GM04503 (cell line): Measurements from ENCODE around the gene TOMM20.
A peak's percentile ranks its signal among the peaks of the same experiment; 100 is the strongest.
"Not testable (repeated sequence)": the region's sequence is repeated elsewhere in the genome, so short reads cannot be mapped to it uniquely, and the experiment has no call there.

Source experiments
- DNase-seq: peaks from one replicate; pipeline ENCODE4 v3.0.0-alpha.2; 2012; ENCODE audit warnings: low read depth

Gene TOMM20

GRCh38 chr1:235078480-235079381 lies 49.9 kb downstream of the TOMM20 start:
- DNase-seq, result peak; percentile 53

GRCh38 chr1:235077571-235078479 lies 50.8 kb downstream of the TOMM20 start:
- DNase-seq, result peak; percentile 50

GRCh38 chr1:235077163-235077540 lies 51.5 kb downstream of the TOMM20 start:
- no peak for DNase-seq

DNA sequence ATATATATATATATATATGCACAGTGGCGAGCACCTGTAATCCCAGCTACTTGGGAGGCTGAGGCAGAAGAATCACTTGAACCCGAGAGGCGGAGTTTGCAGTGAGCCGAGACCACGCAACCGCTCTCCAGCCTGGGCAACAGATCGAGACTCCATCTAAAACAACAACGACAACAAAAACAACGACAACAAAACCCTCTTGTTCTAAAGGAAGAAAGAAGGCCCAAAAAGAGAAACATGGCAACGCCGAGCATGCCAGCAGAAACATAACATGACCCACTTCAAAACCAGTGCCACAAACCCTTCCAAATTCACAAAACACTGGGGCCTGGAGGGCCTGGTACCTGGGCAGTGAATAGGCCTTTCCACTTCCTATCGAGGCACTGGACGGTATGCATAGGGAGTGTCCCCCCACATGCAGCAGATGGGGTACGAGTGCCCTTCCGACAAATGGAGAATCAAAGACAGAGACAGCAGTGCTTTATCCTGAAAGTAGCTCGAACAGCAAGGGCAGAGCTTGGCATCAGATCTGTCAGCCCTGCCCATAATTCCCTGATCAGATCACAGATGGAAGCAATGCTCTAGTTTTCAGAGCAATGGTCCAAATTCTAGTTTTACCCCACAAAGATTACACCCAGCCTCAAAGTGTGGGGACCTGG lies 52.0 kb downstream of the TOMM20 start:
- DNase-seq, result no peak

DNA sequence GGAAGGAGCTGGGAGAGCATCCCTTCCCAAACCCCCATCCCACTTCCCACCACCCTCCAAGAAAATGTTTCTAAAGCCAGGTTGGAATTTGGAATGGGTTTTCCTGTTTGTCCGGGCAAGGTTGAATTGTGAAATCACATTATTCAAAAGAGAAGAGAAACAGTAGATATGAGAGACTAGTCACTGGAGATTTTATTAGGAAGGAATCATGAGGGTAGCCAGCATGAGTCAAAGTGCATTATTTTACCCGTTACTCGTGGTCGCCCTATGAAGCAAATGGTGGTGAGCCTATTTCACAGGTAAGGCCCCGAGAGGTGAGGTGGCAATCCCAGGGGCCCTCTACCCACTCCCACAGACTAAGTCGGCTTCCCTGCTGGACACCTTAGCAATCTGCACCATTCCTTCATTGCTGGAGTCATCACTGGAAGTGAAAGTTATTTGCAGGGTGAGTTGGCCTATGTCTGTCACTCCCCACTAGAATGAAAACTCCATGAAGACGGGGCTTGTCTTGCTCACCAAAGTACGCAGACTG lies 52.8 kb downstream of the TOMM20 start:
- DNase-seq, result no peak

GRCh38 chr1:235075048-235075776 lies 53.4 kb downstream of the TOMM20 start:
- DNase-seq, result peak; percentile 89

DNA sequence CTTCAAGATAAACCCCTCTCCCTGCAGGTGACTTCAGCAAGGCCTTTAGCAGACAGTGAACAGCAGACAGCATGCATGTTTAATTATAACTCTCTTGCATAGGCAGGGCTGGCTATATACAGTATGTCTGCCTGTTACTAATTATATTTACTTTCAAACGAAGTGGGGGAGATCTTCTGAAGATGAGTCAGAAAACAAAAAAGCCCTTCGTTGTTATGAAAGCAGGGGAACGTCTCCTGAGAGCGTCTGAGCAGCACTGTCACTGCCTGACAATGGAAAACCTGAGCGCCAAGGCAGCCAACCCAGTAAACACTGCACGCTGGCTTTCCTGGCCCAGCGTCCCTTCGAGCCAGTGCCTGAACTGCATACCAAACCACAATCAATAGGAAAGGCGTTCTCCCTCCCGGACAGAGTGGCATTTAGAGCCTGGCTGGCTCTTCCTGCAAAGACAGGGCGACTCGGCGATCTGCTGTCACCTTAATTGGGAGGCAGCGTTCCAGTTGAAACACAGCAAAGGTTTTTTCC lies 54.1 kb downstream of the TOMM20 start:
- peak; percentile 78 for DNase-seq

- DNase-seq, result no peak
Measured at GRCh38 chr1:235073968-235074522, 54.6 kb downstream of the TOMM20 start.

- DNase-seq, result no peak
Measured at GRCh38 chr1:235073331-235073967, 55.2 kb downstream of the TOMM20 start.

DNA sequence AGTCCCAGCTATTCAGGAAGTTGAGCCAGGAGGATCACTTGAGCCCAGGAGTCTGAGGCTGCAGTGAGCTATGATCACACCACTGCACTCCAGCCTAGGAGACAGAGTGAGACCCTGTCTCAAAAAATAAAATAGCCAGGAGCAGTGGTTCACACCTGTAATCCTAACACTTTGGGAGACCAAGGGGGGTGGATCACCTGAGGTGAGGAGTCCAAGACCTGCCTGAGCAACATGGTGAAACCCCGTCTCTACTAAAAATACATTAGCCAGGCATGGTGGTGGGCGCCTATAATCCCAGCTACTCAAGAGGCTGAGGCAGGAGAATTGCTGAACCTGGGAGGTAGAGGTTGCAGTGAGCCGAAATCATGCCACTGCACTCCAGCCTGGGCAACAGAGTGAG lies 56.1 kb downstream of the TOMM20 start:
- DNase-seq, result not testable (repeated sequence)

- no peak for DNase-seq
Measured at GRCh38 chr1:235072096-235072495, 56.5 kb downstream of the TOMM20 start.

DNA sequence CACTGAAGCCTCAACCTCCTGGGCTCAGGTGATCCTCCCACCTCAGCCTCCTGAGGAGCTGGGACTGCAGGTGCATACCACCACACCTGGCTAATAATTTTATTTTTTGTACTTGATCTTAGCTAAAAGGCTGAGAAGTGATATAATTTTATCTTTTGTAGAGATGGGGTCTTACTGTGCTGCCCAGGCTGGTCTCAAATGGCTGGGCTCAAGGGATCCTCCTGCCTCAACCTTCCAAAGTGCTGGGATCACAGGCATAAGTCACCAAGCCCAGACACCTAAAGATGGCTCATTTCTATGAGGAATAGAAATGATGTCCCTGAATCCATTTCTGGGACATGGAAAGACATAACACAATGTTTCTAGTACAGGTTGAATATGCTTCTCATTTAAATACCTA lies 57.8 kb downstream of the TOMM20 start:
- no peak for DNase-seq

DNA sequence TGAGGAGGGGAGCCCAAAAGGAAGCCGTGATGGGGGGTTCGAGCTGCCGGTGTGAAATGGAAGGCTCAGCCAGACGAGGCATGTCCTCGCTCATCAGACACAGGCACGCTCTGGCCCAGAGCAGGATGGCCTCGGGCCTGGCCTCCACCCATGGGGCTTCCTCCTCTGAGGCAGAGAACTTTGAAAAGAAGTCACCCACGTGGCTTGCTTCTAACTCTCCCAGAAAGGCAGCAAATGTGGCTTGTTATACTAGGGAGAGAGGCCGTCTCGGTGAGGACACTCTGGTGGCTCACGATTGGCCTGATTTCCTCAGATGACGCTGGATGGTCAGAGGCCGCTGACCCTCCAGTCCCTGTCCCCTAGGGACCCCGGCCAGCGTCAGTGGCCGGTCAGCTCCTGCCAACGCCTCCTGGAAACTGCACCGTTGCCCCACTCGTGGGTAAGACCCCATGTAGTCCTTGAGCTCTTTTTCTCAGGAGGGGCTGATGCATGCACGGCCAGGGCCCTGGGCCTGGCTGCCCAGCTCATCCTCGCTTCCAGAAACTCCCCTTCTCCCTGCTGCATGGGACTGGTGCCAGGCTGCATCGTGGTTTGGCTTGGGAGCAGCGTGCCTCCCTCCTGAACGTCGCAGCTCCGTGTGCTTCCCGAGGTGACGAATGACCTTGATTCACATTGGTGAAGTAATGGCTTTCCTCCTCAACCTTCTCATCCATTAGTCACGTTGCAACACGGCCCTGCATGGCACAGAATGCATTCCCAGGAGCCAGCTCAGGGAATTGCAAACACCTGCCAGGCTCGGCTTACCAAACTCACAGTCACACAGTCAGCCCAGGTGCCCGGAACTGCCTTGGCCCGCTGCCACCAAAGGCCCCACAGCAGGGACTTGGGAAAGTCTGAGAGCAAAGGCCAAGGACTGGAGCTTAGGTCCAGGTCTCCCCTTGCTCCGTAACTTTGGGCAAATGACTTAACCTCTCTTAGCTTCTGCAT lies 58.8 kb downstream of the TOMM20 start:
- DNase-seq, result peak; percentile 81

GRCh38 chr1:235069176-235069575 lies 59.5 kb downstream of the TOMM20 start:
- DNase-seq, result no peak

DNA sequence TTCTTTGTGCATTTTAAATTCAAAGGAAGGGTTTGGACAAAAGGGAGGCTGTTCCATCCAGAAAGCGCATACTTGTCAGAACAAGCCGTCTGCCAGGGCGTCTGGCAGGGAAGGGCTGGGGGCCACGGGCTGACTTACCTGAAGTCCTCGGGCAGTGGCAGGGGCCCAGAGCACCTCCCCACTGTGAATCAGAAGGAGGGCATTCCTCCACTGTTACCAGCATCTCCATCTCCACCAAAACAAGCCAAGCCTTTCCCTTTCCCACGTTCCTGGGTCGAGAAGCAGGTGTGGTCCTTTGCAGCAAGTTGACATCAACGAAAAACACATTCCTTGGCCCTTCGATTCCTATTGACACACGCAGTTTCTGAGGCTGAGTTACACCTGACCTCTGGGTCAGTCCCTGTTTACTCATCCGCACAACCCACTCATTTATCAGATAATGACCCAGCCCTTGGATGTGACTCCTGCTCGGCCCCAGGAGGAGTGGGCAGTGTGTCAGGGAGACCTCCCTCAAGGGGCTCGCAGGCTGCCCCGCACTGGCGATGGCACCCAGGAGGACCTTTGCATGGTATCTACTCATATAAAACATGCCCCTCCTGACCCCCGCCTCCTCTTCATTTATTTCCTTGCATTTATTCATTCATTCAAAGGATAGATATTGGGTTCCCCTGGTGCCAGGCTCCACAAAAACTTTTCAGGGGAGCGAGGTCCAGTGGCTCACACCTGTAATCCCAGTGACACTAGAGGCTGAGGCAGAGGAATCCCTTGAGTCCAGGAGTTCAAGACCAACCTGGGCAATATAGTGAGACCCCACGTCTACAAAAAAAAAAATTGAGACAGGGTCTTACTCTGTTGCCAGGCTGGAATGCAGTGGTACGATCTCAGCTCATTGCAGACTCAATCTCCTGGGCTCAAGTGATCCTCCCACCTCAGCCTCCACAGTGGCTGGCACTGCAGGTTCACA lies 60.2 kb downstream of the TOMM20 start:
- DNase-seq, result no peak

DNA sequence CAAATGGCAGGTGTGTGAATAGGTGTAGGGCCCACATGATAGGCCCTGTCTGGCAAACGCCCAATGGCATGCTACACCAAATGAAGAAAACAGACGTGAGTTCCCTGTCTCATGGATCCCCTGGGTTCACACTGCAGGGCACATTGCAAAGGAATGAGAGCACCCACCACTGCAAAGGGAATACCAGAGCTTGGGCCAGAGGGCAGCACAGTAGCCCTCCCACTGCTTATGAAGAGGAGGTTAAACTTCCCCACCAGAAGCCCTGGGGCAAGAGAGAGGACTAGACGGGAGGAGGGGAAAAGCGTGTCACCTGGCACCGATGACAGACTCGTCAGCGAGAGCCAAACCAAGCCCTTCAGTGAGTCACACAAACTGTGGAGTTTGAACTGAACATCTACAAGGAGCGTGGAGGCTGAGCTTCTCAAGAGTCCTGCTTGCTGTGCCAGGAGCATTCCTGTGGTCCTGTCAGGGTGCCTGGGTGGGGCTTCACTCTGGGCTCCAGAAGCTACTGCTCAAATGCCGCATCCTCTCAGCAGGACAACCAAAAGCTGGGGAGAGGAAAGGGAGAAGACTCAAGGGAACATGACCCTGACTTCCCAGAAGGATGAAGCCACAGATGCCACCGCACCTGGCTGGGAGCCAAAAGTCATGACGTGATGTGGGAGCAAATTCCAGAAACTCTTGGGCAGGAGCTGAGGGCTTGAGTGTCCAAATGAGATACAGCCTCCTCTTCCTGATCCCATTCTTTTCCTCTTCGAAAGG lies 61.1 kb downstream of the TOMM20 start:
- peak; percentile 100 for DNase-seq
